Neural cell (in vitro differentiated cells): Measurements from ENCODE around the gene ACAD9. TPM values are rescaled to one million over a fixed set of nuclear protein-coding genes. Genes with fewer than 3 reads are reported as not detected.

Experiments used
- H2AFZ ChIP-seq: fragments of 200-600, 300-800 bp; sonication (generic), shearing (Covaris generic); 2 replicates; pipeline ENCODE4 v1.6.0; 2014; ENCODE audit warnings: low read depth, mild to moderate bottlenecking, antibody characterized with exemption, low read length, moderate library complexity
- H3F3A ChIP-seq: fragments of 200-600 bp; shearing (Covaris generic); 2 replicates; pipeline ENCODE4 v1.6.1; 2016; ENCODE audit warnings: mild to moderate bottlenecking, moderate library complexity, mixed read lengths, antibody characterized with exemption, low read length; ENCODE audit not compliant: insufficient read depth, poor library complexity, severe bottlenecking
- H3K27ac ChIP-seq: fragments of 200-600, 300-800 bp; sonication (generic), shearing (Covaris generic); 2 replicates; pipeline ENCODE4 v1.5.1; 2014; ENCODE audit warnings: mild to moderate bottlenecking, low read length, moderate library complexity
- H3K27me3 ChIP-seq: fragments of 300-800, 200-600 bp; sonication (generic), shearing (Covaris generic); 2 replicates; pipeline ENCODE4 v1.6.0; 2014; ENCODE audit warnings: mild to moderate bottlenecking, low read depth, low read length, moderate library complexity; ENCODE audit not compliant: insufficient read depth
- H3K36me3 ChIP-seq: fragments of 300-800, 200-600 bp; sonication (generic), shearing (Covaris generic); 2 replicates; pipeline ENCODE4 v1.5.1; 2014; ENCODE audit warnings: mild to moderate bottlenecking, antibody characterized with exemption, low read length, moderate library complexity; ENCODE audit not compliant: insufficient read depth
- H3K4me2 ChIP-seq: fragments of 300-800, 200-600 bp; sonication (generic), shearing (Covaris generic); 2 replicates; pipeline ENCODE4 v1.6.0; 2014; ENCODE audit warnings: mild to moderate bottlenecking, low read length
- H3K4me3 ChIP-seq: fragments of 300-800, 200-600 bp; sonication (generic), shearing (Covaris generic); 2 replicates; pipeline ENCODE4 v1.5.1; 2014; ENCODE audit warnings: mild to moderate bottlenecking, low read length, moderate library complexity
- H3K79me2 ChIP-seq: fragments of 200-600 bp; shearing (Covaris generic); replicated peaks from 2 replicates; pipeline ENCODE4 v1.6.0; 2014; ENCODE audit warnings: mild to moderate bottlenecking, low read length, moderate library complexity; ENCODE audit not compliant: insufficient read depth
- H3K9ac ChIP-seq: fragments of 300-800, 200-600 bp; sonication (generic), shearing (Covaris generic); 2 replicates; pipeline ENCODE4 v1.6.1; 2016; ENCODE audit warnings: mild to moderate bottlenecking, low read length, mixed read lengths
- H3K9me2 ChIP-seq: fragments of 200-600 bp; shearing (Covaris generic); 2 replicates; pipeline ENCODE4 v1.6.1; 2016; ENCODE audit warnings: mild to moderate bottlenecking, low read length, mixed read lengths; ENCODE audit not compliant: insufficient read depth
- H3K9me3 ChIP-seq: fragments of 200-600, 300-800 bp; sonication (generic), shearing (Covaris generic); 2 replicates; pipeline ENCODE4 v1.6.1; 2016; ENCODE audit warnings: mild to moderate bottlenecking, mixed run types, low read length, moderate library complexity, mixed read lengths
- H4K20me1 ChIP-seq: fragments of 200-600 bp; shearing (Covaris generic); 2 replicates; pipeline ENCODE4 v1.6.1; 2016; ENCODE audit warnings: mild to moderate bottlenecking, mixed run types; ENCODE audit not compliant: insufficient read depth
- CTCF ChIP-seq: fragments of 450-650 bp; IDR thresholded peaks from 2 replicates; pipeline ENCODE4 v1.5.1; 2014; ENCODE audit warnings: antibody characterized with exemption, mild to moderate bottlenecking, moderate library complexity; ENCODE audit not compliant: poor library complexity, severe bottlenecking
- EP300 ChIP-seq: fragments of 450-650 bp; conservative IDR thresholded peaks from 2 replicates; pipeline ENCODE4 v1.6.1; 2014; ENCODE audit warnings: antibody characterized with exemption, mild to moderate bottlenecking, moderate library complexity; ENCODE audit not compliant: poor library complexity, severe bottlenecking
- EZH2 ChIP-seq: fragments of 200-600, 300-800 bp; shearing (Covaris generic), sonication (generic); IDR thresholded peaks from 2 replicates; pipeline ENCODE4 v1.6.1; 2014; ENCODE audit warnings: antibody characterized with exemption, low read length, borderline replicate concordance, mild to moderate bottlenecking; ENCODE audit not compliant: insufficient read depth, poor library complexity, severe bottlenecking
- MXI1 ChIP-seq: fragments of 450-650 bp; conservative IDR thresholded peaks from 2 replicates; pipeline ENCODE4 v1.6.1; 2014; ENCODE audit warnings: antibody characterized with exemption, mild to moderate bottlenecking; ENCODE audit not compliant: poor library complexity, severe bottlenecking
- POLR2AphosphoS5 ChIP-seq: IDR thresholded peaks from 2 replicates; pipeline ENCODE4 v1.6.1; 2012
- RAD21 ChIP-seq: fragments of 450-650 bp; conservative IDR thresholded peaks from 2 replicates; pipeline ENCODE4 v1.6.1; 2014; ENCODE audit warnings: antibody characterized with exemption, mild to moderate bottlenecking, moderate library complexity
- REST ChIP-seq: IDR thresholded peaks from 2 replicates; pipeline ENCODE4 v1.6.1; 2012; ENCODE audit warnings: borderline replicate concordance
- SMC3 ChIP-seq: fragments of 450-650 bp; conservative IDR thresholded peaks from 2 replicates; pipeline ENCODE4 v1.6.1; 2014; ENCODE audit warnings: antibody characterized with exemption, mild to moderate bottlenecking, moderate library complexity; ENCODE audit not compliant: poor library complexity
- TAF1 ChIP-seq: IDR thresholded peaks from 2 replicates; pipeline ENCODE4 v1.6.1; 2012; ENCODE audit warnings: low read depth
- polyA plus RNA-seq: library from polyadenylated mRNA; depleted of rRNA; stranded (reverse); fragments of >200 nt; gene quantifications from 2 replicates; pipeline ENCODE4 v1.2.3, GENCODE V29; 2014

ACAD9 gene
- polyA plus RNA-seq, 1 donor from 2014 or later, result 33.5 TPM

GRCh38 chr3:128867200-128868125 is 12.0 kb upstream of the ACAD9 start:
- no peaks in the 10 kb centered on the region for H3F3A ChIP-seq
- no peaks in the 10 kb centered on the region for H3K9me2 ChIP-seq
- no peaks in the 10 kb centered on the region for H3K36me3 ChIP-seq
- TF ChIP-seq REST, result no peak
- TF ChIP-seq SMC3, result no peak
- TF ChIP-seq EZH2, result no peak
- TF ChIP-seq POLR2AphosphoS5, result no peak
- no peak for TF ChIP-seq CTCF
- no peaks in the 10 kb centered on the region for H4K20me1 ChIP-seq
- no peak overlapping the region for H2AFZ ChIP-seq
- H3K4me2 ChIP-seq, result no peak overlapping the region
- no peaks in the 10 kb centered on the region for H3K9me3 ChIP-seq
- no peak overlapping the region for H3K9ac ChIP-seq
- no peak overlapping the region for H3K27ac ChIP-seq
- H3K27me3 ChIP-seq, result no peaks in the 10 kb centered on the region
- H3K4me3 ChIP-seq, result no peak overlapping the region
- no peaks in the 10 kb centered on the region for H3K79me2 ChIP-seq

- no peaks in the 10 kb centered on the region for H3K9me2 ChIP-seq
- no peaks in the 10 kb centered on the region for H3K36me3 ChIP-seq
- H4K20me1 ChIP-seq, result no peaks in the 10 kb centered on the region
- no peak overlapping the region for H3K27ac ChIP-seq
- TF ChIP-seq EZH2, result no peak
- no peak for TF ChIP-seq CTCF
- no peak for TF ChIP-seq MXI1
- no peak for TF ChIP-seq TAF1
- no peak for TF ChIP-seq RAD21
- TF ChIP-seq REST, result no peak
- no peak for TF ChIP-seq POLR2AphosphoS5
- TF ChIP-seq EP300, result no peak
- no peak for TF ChIP-seq SMC3
- H2AFZ ChIP-seq, result no peak overlapping the region
- no peaks in the 10 kb centered on the region for H3K79me2 ChIP-seq
- no peaks in the 10 kb centered on the region for H3K9me3 ChIP-seq
- no peak overlapping the region for H3K4me2 ChIP-seq
- H3K9ac ChIP-seq, result no peak overlapping the region
- no peaks in the 10 kb centered on the region for H3K27me3 ChIP-seq
- no peak overlapping the region for H3K4me3 ChIP-seq
- no peaks in the 10 kb centered on the region for H3F3A ChIP-seq
These were observed 9.1 kb upstream of the ACAD9 start for GRCh38 chr3:128870347-128870746.
